ENCODE data around the gene ZNG1C.
"Not testable (repeated sequence)": the region's sequence is repeated elsewhere in the genome, so short reads cannot be mapped to it uniquely, and the experiment has no call there.

ZNG1C gene
- total RNA-seq, result 0.48 to 2.3 (median 1.0) reads per million in 18 experiments

DNA sequence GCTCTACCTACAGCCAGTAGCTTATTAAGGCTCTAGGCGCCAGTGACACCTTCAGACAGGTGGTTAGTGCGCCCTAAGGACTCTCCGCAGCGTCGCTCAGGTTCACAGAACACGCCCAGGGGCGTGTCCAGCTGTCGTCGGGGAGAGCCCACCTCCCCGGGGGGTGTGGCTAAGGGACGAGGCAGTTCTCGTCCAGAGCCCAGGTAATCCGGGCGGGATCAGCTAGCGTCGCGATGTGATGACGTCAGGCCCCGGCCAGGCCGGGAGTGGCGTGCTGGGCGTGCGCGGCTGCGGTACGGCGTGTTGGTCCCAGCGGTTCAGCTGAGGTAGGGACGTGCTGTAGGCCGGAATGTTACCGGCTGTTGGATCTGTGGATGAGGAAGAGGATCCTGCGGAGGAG is at the start of gene ZNG1C:
Gene ZNG1C (plus strand): TSS at position 301 of the 400 bp plus-strand sequence. CDS start 49 bp downstream, at position 350.
- DNase-seq, result not testable (repeated sequence)

DNA sequence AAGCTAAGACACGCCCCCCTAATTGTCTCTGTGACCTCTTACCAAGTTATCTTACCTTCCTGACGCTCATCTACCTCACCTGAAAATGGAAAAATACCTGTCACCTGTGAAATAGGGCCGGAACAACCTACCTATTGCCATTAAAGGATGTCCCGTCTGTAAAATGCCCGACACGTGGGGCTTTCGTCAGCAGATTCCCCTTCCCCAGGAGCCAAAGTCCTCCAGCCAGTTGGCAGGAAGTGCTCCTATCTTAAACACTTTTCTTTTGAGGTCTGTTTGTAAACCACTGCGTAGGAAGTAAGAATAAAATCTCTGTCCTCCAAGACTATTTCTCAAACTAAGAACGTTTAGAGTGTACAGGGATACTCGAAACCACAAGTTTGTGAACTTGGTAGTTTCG is 654 bp downstream of the ZNG1C start:
- DNase-seq, result not testable (repeated sequence)

DNA sequence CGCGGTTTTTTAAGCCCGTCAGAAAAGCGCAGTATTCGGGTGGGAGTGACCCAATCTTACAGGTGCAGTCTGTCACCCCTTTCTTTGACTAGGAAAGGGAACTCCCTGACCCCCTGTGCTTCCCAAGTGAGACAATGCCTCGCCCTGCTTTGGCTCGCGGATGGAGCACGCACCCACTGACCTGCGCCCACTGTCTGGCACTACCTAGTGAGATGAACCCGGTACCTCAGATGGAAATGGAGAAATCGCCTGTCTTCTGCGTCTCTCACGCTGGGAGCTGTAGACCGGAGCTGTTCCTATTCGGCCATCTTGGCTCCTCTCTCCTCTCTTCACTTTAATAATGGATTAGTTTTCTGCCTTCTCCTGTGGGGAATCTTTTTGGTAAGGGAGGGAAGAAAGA is 39.3 kb downstream of the ZNG1C start:
- not testable (repeated sequence) for DNase-seq

DNA sequence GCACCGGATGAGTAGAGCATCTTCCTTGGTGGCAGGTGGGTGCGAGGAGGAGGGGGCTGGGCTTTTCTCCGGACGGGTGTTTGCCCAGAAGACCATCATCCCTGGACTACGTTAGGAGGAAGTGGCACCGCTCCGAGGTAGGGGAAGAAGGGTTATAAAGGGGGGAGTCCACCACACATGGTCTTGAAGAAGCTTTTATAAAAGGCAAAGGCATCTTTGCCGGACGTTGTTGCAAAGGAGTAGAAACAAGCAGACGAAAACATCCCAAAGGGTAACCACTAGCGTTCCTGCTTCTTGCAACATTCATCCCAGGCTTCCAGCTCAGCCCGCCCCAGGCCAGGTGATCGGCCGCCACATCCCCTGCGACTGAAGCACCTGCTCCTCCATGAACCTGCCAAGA is 60.8 kb downstream of the ZNG1C start, which contains the start of gene FOXD4L3:
Gene FOXD4L3 (plus strand): TSS at position 301 of the 400 bp plus-strand sequence. CDS start 85 bp downstream, at position 386.
- DNase-seq, result not testable (repeated sequence)

DNA sequence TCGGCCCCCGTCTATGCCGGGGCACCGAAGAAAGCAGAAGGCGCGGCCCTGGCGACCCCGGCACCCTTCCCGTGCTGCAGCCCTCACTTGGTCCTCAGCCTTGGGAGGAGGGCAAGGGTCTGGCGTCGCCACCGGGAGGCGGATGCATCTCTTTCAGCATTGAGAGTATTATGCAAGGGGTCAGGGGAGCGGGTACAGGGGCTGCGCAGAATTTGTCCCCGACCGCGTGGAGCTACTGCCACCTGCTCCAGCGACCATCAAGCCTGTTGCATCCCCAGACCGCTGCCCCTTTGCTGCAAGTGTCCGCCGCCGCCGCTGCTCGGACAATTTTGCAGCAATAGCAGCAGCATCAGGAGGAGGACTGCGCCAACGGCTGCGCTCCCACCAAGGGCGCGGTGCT is 62.0 kb downstream of the ZNG1C start:
- not testable (repeated sequence) for DNase-seq

DNA sequence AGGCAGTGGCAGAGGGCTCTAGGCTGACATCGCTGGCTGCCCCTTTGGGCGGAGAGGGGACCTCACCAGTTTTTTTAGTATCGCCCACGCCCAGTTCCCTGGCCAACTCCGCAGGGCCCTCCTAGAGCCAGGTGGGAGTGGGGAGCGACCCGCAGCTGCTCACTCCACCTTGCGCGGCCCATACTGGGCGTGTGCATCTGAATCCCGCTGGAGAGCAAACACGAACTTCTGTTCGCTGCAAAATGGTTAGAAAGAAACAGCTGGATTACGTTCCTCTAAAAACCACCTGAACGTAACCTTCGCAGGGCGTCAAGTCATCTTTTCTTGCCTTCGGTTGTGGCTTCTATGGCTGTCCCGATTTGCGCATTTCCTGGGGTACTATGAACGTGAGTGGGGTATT is 62.4 kb downstream of the ZNG1C start:
- DNase-seq, result not testable (repeated sequence)

DNA sequence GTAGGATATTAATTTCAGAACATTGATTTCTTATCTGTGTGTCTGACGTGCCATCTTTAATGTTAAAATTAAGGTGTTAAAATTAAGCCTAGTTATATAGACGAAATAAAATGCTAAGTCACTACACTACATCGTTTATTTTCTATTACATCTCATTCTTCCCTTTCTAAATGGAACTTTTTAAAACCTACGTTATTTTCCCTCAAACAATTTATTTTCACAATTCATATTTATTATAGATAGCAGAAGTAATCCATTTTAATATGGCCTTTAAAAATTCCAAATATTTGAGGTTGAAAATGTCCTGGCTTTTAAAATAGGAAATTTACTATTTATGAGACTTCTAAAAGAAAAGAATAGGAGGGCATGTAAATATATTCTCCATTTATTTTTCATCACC is 63.0 kb downstream of the ZNG1C start:
- not testable (repeated sequence) for DNase-seq

DNA sequence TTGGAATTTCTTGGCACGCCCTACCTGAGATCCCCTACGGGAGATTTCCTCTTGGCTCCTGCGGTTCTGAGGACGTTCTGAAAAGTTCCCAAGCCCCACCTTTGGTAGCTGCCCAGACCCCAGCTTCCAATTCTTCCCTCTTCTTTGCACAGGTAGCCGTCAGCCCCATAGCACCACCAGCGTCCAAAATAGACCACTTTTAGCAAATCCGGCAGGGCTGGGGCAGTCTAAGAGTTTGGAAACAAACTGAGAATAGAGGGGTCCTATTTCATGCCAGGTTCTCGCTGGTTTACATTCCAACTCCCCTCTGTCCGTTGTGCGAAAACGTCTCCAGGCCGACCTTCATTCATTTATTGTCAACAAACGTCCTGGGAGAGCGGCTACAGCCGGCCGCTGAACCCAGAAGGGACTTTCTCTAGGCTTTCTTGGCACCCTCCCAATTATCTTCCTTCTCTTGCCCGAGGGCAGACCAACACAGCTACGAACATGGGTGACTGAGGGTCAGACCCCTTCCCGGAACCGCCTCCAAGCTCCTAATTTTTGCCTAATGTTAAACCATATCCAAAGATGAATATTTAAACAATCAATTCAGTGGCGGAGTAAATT is 64.0 kb downstream of the ZNG1C start:
- not testable (repeated sequence) for DNase-seq

DNA sequence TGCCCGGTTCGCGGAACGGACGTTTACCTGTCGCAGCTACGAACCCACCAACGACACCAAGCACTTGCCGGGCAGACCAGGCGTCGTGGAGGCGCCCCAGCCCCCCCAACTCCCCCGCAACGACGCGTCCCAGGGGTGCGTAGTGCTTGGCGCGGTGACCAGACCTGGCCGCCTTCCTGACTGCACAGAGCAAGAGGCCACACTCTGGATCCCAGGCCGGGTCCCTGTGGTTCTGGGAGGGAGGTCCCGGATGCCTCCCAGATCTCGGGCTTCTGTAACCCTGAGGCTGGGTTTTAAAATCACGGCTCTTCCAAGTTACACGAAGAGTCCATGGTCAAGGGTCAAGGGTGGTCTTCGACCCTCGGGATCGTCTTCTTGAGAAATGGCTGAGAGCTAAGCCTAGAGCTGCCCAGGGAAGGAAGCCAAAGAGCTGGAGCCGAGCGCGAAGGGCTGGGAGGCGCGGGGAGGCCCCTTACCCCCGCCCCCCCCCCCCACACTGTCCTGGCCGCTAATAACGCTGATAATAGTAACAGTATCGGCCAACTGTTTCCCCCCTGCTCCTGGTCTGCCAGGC is 64.7 kb downstream of the ZNG1C start:
- DNase-seq, result not testable (repeated sequence)

DNA sequence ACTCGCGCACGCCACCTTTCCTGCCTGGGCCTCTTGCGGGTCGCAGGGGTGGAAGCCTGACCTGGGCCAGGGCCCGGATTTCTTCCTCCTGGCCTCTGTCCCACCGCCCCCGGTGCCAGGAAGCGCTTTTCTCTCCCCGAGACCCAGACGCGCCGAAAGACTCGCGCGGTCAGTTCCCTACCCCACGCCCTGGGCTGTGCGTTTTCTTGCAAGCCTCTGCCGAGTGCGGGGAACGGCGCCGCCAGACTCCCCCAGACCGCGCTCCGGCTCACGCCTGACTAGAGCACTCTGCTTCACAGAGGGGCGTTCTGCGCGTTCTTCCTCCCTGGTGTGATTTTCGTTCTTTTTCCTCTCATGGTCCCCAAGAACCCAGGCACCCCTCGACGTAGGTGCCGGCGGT is 65.3 kb downstream of the ZNG1C start:
- DNase-seq, result not testable (repeated sequence)

DNA sequence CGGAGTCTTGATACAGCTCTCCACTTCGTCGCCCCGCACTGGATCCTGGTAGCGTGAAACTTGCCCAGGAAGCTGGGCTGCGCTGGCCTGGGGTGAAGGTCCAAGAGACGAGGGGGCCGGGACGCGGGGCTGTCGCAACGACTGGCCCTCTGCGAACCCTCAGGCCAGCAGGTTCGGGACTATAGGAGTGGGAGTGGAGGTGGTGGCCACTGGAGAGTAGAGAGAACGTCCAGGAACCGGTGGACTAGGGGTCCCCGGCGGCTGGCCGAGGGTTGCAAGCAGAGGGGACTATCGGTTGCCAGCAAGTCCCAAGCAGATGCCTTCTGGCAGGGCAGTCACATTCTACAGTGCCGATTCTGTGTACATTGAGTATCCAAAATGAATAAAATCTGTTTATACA is 65.9 kb downstream of the ZNG1C start:
- DNase-seq, result not testable (repeated sequence)

DNA sequence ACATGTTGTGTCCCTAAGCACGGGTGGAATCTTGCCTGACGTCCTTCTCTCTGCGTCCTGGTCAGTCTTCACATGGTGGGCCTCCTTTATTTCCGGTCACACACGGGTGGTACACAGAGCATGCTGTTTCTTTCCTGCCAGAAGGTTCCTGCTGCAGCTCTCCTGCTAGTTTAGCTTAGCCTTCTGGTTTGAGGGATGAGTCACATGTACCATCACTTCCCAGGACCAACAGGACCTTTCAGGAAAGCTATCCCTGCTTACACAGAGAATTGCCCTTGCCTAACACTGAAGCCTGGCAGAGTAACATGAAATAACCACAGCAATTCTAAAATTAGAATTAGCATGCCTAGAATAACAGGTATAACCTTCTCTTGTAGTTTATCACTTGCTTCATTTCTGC is 69.4 kb downstream of the ZNG1C start:
- not testable (repeated sequence) for DNase-seq

DNA sequence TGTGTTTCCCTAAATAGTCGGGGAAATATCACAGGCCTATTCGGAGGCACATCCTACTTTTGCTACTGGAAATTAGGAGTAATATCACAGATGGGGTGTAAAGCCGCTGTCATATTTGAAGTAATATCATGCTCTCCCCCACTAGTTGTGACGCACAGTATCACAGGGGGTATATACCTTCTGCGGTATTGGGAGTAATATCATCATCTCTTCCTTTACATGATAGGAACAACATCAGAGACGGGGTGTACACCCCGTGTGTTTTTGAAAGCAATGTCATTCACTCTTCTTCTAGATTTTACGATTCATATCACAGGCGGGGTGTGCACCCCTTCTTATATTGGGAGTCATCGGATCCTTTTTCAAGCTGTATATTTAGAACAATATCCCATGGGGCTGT is 76.4 kb downstream of the ZNG1C start:
- not testable (repeated sequence) for DNase-seq

DNA sequence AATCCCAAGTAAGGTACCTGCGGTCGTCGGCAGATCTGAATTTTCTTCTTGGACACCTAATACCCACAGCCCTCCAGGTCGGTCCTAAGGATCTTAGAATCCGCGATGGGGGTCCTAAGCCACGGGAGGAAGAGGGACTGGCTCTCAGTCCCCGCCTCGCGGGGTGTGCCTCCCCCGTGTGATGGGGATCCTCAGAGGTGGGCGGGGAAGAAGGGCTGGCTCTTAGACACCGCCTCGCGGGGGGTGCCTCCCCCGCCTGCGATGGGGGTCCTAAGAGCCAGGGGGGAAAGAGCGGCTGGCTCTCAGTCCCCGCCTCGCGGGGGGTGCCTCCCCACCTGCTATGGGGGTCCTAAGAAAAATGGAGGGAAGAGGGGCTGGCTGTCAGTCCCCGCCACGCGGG is 82.0 kb downstream of the ZNG1C start:
- not testable (repeated sequence) for DNase-seq

DNA sequence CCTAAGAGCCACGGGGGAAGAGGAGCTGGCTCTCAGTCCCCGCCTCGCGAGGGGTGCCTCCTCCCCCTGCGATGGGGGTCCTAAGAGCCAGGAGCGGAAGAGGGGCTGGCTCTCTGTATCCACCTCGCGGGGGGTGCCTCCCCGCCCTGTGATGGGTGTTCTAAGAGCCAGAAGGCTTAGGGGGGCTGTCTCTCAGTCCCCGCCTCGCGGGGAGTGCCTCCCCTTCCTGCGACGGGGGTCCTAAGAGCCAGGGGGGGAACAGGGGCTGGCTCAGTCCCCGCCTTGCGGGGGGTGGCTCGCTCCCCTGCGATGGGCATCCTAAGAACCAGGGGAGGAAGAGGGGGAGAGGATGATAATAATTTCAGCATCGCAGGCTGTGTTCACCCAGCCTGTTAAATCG is 82.7 kb downstream of the ZNG1C start:
- DNase-seq, result not testable (repeated sequence)

DNA sequence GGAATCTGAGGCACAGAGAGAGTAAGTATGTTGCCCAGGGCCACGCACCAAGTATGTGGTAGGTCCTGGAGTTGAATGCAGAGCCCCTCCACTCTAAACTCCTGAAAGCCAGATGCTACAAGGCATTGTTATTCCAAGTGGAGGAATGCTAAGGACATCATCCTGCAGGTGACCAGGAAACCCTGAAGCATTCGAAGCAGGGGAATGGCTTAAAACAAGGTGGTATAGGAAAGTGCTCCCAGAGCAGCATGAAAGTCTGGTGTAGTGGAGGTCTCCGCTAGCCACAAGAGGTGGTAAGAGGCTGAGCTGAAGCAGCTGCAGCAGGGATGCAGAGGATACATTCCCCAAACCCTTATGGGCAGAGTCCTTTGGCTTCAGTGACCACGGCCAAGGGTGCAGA is 87.3 kb downstream of the ZNG1C start:
- not testable (repeated sequence) for DNase-seq

DNA sequence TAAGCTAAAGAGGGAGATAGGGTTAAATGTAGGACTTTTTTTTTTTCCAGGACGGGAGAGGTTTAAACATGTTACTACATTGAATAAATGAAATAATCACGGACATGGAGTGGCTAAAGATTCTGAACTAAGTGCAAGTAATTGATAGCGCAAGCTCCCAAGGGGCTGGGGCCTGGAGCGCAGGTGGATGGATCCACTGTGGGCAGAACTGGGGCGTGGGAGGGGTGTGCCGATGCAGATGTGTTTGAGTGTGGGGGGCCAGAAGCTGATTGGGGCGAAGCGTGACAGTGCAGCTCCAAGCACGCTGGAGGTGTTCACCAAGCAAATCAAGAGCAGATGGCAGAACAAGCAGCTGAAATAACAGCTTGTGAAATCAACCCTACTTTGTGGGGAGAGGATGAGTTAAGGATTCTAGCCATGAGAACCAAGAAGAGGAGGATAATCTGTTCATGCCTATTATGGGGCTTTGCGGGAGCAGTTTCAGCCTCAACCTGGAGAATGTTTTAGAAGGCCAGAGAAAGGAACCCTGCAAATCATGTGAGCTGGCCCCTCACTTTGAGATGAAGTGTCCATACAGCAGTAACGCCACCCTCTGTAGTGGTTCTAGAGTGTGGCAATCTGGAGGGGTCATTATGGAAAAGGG is 88.9 kb downstream of the ZNG1C start:
- DNase-seq, result not testable (repeated sequence)

DNA sequence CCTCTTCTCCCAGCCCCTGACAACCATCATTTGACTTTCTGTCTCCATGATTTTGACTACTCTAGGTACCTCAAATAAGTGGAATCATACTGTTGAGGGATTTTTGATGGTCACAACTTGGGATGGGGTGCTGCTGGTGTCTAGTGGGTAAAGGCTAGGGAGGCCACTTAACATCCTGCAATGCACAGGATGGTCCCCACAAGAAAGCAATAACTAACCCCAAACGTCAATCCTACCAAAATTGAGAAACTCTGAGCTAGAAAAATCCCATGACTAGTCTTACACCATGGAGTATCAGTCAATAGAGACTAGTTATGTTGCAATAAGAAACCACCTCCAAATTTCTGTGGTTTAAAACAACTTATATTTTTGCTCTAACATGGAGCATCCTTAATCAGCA is 90.3 kb downstream of the ZNG1C start:
- DNase-seq, result not testable (repeated sequence)

DNA sequence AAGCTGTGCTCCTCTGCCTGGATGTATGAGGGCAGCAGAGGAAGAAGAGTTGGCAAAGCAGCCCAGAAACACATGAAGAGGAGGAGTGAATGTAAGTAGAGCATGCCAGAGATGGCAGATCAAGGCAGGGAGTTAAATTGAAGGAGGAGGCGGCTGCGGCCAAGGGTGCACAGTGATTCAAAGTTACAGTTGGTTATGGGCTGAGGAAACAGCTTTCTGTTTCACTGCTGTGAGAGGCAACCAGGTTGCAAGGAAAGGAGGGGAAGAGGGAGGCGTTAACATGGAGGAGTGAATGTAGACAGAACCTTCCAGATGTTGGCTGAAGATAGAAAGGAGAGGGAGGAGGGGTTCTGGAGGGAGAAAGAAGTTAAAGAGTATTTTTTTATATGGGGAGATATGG is 94.2 kb downstream of the ZNG1C start:
- DNase-seq, result not testable (repeated sequence)

DNA sequence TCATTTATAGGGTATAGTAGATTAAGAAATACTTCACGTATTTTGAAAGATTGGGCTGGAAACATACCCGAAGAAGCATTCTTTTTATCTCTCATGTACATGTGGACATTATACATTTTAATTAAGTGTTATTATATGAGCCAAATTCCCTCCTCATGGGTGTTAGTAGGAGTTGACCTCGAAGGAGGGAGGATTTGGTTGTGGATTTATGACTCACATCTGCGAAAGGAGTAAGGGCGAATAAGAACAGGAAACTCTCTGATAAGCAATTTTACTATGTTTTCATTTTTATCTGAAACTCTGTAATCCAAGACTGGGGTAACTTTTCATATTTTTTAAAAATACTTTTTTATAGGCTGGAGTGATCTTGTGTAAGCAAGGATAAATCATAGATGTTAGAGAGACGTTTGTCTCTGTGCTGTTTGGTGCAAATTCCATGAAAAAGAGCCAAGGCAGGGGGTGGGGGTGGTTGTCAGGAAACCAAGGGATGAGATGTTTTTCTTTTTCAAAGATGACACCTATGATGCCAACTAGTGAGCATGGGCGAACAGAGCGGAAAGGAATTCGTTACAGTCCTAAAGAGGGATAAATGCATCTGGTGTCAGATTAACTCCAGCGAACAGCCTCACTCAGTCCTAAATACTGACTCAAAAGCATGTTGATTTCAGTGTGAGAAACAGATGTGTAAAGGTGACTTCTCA is 95.0 kb downstream of the ZNG1C start:
- not testable (repeated sequence) for DNase-seq

DNA sequence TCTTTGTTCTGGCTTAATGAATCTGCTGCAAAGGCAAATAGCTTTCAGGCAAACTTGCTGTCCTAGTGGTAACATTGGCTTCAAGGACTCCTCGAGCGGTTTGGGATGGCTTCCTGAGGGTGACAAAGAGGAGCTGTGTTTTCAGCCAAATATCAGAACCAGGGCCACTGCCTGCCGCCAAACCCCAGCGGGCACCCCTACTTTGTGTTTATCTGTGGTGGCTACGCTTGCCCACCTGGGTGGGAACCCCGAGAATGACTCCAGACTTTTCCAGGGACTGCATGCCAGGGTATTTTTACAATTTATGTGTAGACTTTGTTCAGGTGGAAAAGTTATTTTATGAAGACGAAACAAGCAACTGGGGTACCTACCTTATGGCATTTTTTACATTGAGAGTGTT is 96.2 kb downstream of the ZNG1C start:
- DNase-seq, result not testable (repeated sequence)

DNA sequence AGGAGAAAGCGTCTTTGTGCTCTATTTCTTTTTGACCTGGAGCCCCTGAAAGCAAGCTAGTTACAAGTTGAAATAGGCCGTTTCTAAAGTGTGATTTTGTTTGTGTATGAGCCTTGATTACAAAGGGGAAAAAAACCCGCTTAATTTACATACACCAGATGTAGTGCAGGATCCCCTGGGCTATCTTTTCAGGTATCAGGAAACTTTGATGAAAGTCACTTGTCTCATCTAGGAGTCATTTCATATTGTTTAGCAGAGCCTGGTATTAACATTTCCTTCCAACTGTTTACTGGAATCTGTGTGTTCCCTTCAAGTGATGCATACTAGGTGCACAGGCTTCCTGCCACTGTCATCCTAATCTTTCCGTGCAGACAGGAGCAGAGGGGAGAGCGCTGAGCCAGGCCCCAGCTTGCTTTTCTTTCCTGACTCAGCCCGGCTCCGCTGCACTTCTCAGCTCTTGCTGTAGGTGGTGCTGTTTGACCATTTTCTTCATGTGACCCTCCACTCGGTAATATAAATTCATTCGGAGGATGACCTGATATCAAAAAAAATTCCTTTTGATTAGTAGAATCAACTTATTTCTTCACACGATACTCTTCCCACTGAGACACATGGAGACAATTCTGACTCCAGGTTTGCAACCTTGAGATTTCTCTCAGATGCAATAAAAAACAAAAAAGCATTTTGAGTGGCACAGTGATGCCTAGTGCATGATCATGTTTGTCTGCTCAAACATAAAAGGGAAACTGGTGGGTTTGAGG is 100.7 kb downstream of the ZNG1C start:
- DNase-seq, result not testable (repeated sequence)
